Ovary (tissue), 9 donors: Measurements from ENCODE around the gene SUDS3. TPM values are rescaled to one million over a fixed set of nuclear protein-coding genes. Genes with fewer than 3 reads are reported as not detected.

Experiments
- DNase-seq, 5 donors: peaks; one replicate each; pipeline ENCODE4 v3.0.0-alpha.2; 2019 to 2020
- H3K27ac ChIP-seq, 2 donors: fragments of 200-600 bp; one replicate each; pipeline versions ENCODE4 v1.5.1 to v1.8.0; 2019 to 2022
- H3K27me3 ChIP-seq: fragments of 200-600 bp; one replicate; pipeline ENCODE4 v1.8.0; 2022
- H3K36me3 ChIP-seq: fragments of 200-600 bp; sonication (generic); one replicate; pipeline ENCODE4 v1.5.1; 2019
- H3K4me1 ChIP-seq: one replicate; pipeline ENCODE4 v1.8.1; 2013; ENCODE audit warnings: mild to moderate bottlenecking, moderate library complexity; ENCODE audit not compliant: insufficient read depth
- H3K4me3 ChIP-seq: fragments of 200-600 bp; sonication (generic); one replicate; pipeline ENCODE4 v1.5.1; 2017
- H3K9me3 ChIP-seq, 2 donors: fragments of 200-600 bp in 1 of 2; sonication (generic) in 1 of 2; one replicate each; pipeline versions ENCODE4 v1.5.1 to v1.8.1; 2013 to 2019; ENCODE audit warnings: mild to moderate bottlenecking in 1 of 2, moderate library complexity in 1 of 2
- EP300 ChIP-seq: sonication (generic); formaldehyde crosslinking; IDR thresholded peaks from one replicate; pipeline ENCODE4 v1.6.1; 2017; ENCODE audit warnings: antibody characterized with exemption
- POLR2A ChIP-seq: fragments of 450-650 bp; IDR thresholded peaks from one replicate; pipeline ENCODE4 v1.6.1; 2017; ENCODE audit warnings: antibody characterized with exemption, mild to moderate bottlenecking, moderate library complexity
- WGBS, 3 donors: extraction: QIAGEN DNeasy Blood & Tissue Kit in 1 of 3; methylation state at CpG; one replicate each; pipeline versions ENCODE4 v1.1.5 to v1.1.7; 2013 to 2017; 5-methylcytosine and 5-hydroxymethylcytosine counted together
- intact Hi-C, 4 donors: fragments of 100-400 bp; cut with DNase I; formaldehyde crosslinking; loops; one replicate each; pipeline versions ENCODE4 v1.11.0 to v1.15.1; 2022 to 2023
- polyA plus RNA-seq, 2 donors: library from polyadenylated mRNA; stranded (reverse); fragments of 200-250 nt in 1 of 2; fragments of 350-450 nt in 1 of 2; fragmentation: Illumina TruSeq in 1 of 2; extraction: RNeasy Lipid Tissue Mini Kit (QIAGEN cat#74804) in 1 of 2; gene quantifications; one replicate each; pipeline ENCODE4 v1.2.3, GENCODE V29; 2013 to 2014
- total RNA-seq, 7 donors: library from RNA; depleted of rRNA in 2 of 7; stranded (reverse); fragments of >200 nt in 2 of 7; fragmentation: NEBNext Ultra II Directional in 3 of 7; extraction: Animal tissue kit (Norgen Biotek cat#: 25700) in 3 of 7; gene quantifications; one replicate each; pipeline versions ENCODE4 v1.1.0 to v1.2.4, GENCODE V29; 2016 to 2023
- TF ChIP-seq, protein P1 (sequence below), 3 donors: fragments of 450-650 bp in 2 of 3; fragments of 200-600 bp in 1 of 3; IDR thresholded peaks; one replicate each; pipeline versions ENCODE4 v1.5.1 to v1.8.0; 2016 to 2022; ENCODE audit warnings: antibody characterized with exemption in 3 of 3, mild to moderate bottlenecking in 1 of 3
- donor health status: DM: no; HTN: no; CAD: no; lungs with moderate emphysema.
- donor health status: DM: no; HTN: no; CAD: no.
- donor health status: Bipolar disorder and iron deficiency.
- donor health status: DM: yes; HTN: yes; CAD: no.
- donor health status: DM: no; HTN: no; CAD: no.
- donor health status: DM: yes; HTN: yes; CAD: no.

The SUDS3 gene
- total and polyA plus RNA-seq, 9 donors: 14.5 to 34.9 (median 27.7) TPM

- WGBS, 3 donors: 81 to 83% (median 81%) methylated on average over 3 of the region's 3 CpGs
- peaks cover 1% of the 10 kb centered on the region for H3K4me1 ChIP-seq
- no peak for TF ChIP-seq POLR2A
- TF ChIP-seq, protein P1, sequence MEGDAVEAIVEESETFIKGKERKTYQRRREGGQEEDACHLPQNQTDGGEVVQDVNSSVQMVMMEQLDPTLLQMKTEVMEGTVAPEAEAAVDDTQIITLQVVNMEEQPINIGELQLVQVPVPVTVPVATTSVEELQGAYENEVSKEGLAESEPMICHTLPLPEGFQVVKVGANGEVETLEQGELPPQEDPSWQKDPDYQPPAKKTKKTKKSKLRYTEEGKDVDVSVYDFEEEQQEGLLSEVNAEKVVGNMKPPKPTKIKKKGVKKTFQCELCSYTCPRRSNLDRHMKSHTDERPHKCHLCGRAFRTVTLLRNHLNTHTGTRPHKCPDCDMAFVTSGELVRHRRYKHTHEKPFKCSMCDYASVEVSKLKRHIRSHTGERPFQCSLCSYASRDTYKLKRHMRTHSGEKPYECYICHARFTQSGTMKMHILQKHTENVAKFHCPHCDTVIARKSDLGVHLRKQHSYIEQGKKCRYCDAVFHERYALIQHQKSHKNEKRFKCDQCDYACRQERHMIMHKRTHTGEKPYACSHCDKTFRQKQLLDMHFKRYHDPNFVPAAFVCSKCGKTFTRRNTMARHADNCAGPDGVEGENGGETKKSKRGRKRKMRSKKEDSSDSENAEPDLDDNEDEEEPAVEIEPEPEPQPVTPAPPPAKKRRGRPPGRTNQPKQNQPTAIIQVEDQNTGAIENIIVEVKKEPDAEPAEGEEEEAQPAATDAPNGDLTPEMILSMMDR (IDR thresholded peaks at IDR 0.05): no peak
- no peak for TF ChIP-seq EP300
- no peak overlapping the region for H3K27ac ChIP-seq
- no peaks in the 10 kb centered on the region for H3K27me3 ChIP-seq
- H3K9me3 ChIP-seq: no peaks in the 10 kb centered on the region
- DNase-seq: no peak
- H3K4me3 ChIP-seq: no peak overlapping the region
- H3K36me3 ChIP-seq: no peaks in the 10 kb centered on the region
- intact Hi-C loops: no loop called here
Observed at GRCh38 chr12:118328486-118329330, 47.6 kb upstream of the SUDS3 start.

- intact Hi-C loops: no loop called here
- Histone ChIP-seq H3K27me3 (no peaks in the 10 kb centered on the region), H3K9me3 (no peaks in the 10 kb centered on the region), H3K4me3 (no peak overlapping the region), H3K27ac (no peak overlapping the region), H3K36me3 (no peaks in the 10 kb centered on the region), H3K4me1 (peaks cover 1% of the 10 kb centered on the region)
- WGBS, 3 donors: 59 to 71% (median 69%) methylated on average over 3 of the region's 3 CpGs
- DNase-seq: no peak
- TF ChIP-seq, protein P1 (IDR thresholded peaks at IDR 0.05): no peak
- no peak for TF ChIP-seq EP300
- TF ChIP-seq POLR2A: no peak
Observed at GRCh38 chr12:118330421-118331018, 45.8 kb upstream of the SUDS3 start.

GRCh38 chr12:118332511-118332910 lies 43.8 kb upstream of the SUDS3 start:
- Histone ChIP-seq H3K27me3 (no peaks in the 10 kb centered on the region), H3K4me1 (peaks cover 1% of the 10 kb centered on the region), H3K27ac (no peak overlapping the region), H3K9me3 (no peaks in the 10 kb centered on the region), H3K4me3 (no peak overlapping the region), H3K36me3 (no peaks in the 10 kb centered on the region)
- TF ChIP-seq POLR2A (no peak), EP300 (no peak)
- TF ChIP-seq, protein P1 (IDR thresholded peaks at IDR 0.05): no peak
- intact Hi-C loops: no loop called here
- DNase-seq: no peak
- WGBS, 3 donors: 91 to 92% (median 91%) methylated on average over 4 of the region's 4 CpGs

DNA sequence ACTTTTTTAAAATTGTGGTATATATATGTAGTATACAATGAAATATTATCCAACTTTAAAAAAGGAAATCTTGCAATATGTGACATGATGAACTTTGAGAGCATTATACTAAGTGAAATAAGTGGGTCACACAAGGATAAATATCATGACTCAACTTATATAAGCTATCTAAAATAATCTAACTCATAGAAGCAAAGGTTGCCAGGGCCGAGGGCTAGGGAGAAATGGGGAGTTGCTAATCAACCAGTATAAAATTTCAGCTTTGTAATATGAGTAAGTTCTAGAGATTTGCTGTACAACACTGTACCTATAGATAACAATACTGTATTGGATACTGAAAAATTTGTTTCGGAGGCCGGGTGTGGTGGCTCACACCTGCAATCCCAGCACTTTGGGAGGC lies 42.1 kb upstream of the SUDS3 start:
- no peak for DNase-seq
- TF ChIP-seq, protein P1 (IDR thresholded peaks at IDR 0.05): no peak
- TF ChIP-seq POLR2A (no peak), EP300 (no peak)
- Histone ChIP-seq H3K27ac (no peak overlapping the region), H3K27me3 (no peaks in the 10 kb centered on the region), H3K4me1 (peaks cover 1% of the 10 kb centered on the region), H3K36me3 (no peaks in the 10 kb centered on the region), H3K4me3 (no peak overlapping the region), H3K9me3 (no peaks in the 10 kb centered on the region)
- 95 to 98% (median 95%) methylated on average over 3 of the region's 3 CpGs for WGBS, 3 donors
- intact Hi-C loops: no loop called here
